Heart left ventricle (tissue), 13 donors: ENCODE results near the gene RANBP2.

Experiments
- POLR2A ChIP-seq, 2 donors: fragments of 450-650 bp; IDR thresholded peaks; one replicate each; pipeline ENCODE4 v1.6.1; 2017; ENCODE audit warnings: antibody characterized with exemption in 2 of 2, mild to moderate bottlenecking in 2 of 2, moderate library complexity in 2 of 2
- TF ChIP-seq, protein P1 (sequence below), 12 donors: fragments of 200-600 bp; sonication (generic) in 4 of 12; IDR thresholded peaks; one replicate each; pipeline versions ENCODE4 v1.5.0 to v1.8.0; 2018 to 2022; ENCODE audit warnings: antibody characterized with exemption in 12 of 12, mild to moderate bottlenecking in 5 of 12
- donor health status: ischemic (EF 13 %, LVEDD 7.1; RV severe dilation, severe dysfunction).
- donor health status: DM: no; HTN: yes; CAD: no.
- donor health status: DM: no; HTN: no; CAD: no.
- donor health status: ischemic (EF 25% LVEDD 6.9; RV normal size, moderate dysfunction).
- donor health status: ischemic (EF 25% LVEDD 5.7; RV mildly dilated, moderate dysfunction).
- donor health status: ischemic (EF 35%, LVEDD 5.7; RV mildly dilated, moderate dysfunction).
- donor health status: nonischemic (EF 11% LVEDD 7.7; RV severe dilation, severe dysfunction).
- donor health status: DM: yes; HTN: yes; CAD: no.
- donor health status: PGD.
- donor health status: ischemic (EF 29% LVEDD 5.4; RV normal size, mild dysfunction).
- donor health status: nonischemic (EF 23%, LVEDD 6.1; RV moderate dilation, normal function).

DNA sequence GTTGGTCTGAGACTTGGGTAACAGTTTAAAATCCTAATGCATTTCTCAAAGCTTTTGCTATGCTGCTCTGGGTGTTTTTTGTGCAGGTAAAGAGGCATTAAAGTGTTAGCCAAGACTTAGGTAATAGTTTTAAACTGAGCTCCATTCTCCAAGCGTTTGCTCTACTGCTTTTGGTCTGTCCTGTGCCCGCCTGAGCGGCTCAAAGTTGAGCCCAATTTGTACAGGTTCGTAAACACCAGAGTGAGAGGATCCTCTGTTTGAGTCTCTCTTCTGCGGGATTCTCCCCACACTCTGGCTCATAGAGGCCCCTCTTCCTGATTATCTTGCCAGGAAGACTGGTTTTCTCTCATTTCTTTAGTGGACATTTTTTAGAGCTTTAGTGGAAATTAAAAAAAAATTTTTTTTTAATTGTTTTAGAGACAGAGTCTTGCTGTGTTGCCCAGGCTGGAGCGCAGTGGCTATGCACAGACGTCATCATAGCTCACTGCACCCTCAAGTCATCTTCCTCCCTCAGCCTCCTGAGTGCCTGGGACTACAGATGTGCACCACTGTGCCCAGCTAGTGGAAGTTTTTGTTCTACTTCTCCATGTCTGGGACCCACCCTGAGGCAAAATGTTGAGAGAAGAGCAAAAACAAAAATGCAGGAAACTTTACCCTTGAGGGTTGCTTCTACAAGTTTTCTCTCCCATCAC lies 83.9 kb downstream of the RANBP2 start:
- TF ChIP-seq, protein P1, sequence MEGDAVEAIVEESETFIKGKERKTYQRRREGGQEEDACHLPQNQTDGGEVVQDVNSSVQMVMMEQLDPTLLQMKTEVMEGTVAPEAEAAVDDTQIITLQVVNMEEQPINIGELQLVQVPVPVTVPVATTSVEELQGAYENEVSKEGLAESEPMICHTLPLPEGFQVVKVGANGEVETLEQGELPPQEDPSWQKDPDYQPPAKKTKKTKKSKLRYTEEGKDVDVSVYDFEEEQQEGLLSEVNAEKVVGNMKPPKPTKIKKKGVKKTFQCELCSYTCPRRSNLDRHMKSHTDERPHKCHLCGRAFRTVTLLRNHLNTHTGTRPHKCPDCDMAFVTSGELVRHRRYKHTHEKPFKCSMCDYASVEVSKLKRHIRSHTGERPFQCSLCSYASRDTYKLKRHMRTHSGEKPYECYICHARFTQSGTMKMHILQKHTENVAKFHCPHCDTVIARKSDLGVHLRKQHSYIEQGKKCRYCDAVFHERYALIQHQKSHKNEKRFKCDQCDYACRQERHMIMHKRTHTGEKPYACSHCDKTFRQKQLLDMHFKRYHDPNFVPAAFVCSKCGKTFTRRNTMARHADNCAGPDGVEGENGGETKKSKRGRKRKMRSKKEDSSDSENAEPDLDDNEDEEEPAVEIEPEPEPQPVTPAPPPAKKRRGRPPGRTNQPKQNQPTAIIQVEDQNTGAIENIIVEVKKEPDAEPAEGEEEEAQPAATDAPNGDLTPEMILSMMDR (IDR thresholded peaks at IDR 0.05), result no peak
- no peak for TF ChIP-seq POLR2A (IDR thresholded peaks at IDR 0.05)
